IPS-18a (cell line): Measurements from ENCODE around the gene SGK1.
A peak's percentile ranks its signal among the peaks of the same experiment; 100 is the strongest.

ENCODE experiments used
- H3K27ac ChIP-seq: one replicate; pipeline ENCODE4 v1.5.1; 2013; ENCODE audit warnings: low read length
- H3K27me3 ChIP-seq: one replicate; pipeline ENCODE4 v1.6.1; 2013; ENCODE audit warnings: mild to moderate bottlenecking, low read length; ENCODE audit not compliant: control insufficient read depth, insufficient read depth
- H3K36me3 ChIP-seq: one replicate; pipeline ENCODE4 v1.6.1; 2013; ENCODE audit warnings: low read depth, low read length; ENCODE audit not compliant: control insufficient read depth
- H3K4me1 ChIP-seq: one replicate; pipeline ENCODE4 v1.6.1; 2013; ENCODE audit warnings: low read depth, low read length; ENCODE audit not compliant: control insufficient read depth
- H3K4me3 ChIP-seq: one replicate; pipeline ENCODE4 v1.5.1; 2013; ENCODE audit warnings: low read length
- H3K9ac ChIP-seq: one replicate; pipeline ENCODE4 v1.6.1; 2013; ENCODE audit warnings: mild to moderate bottlenecking, low read length, moderate library complexity
- H3K9me3 ChIP-seq: one replicate; pipeline ENCODE4 v1.6.1; 2013; ENCODE audit warnings: low read depth, low read length; ENCODE audit not compliant: control insufficient read depth

The SGK1 gene

DNA sequence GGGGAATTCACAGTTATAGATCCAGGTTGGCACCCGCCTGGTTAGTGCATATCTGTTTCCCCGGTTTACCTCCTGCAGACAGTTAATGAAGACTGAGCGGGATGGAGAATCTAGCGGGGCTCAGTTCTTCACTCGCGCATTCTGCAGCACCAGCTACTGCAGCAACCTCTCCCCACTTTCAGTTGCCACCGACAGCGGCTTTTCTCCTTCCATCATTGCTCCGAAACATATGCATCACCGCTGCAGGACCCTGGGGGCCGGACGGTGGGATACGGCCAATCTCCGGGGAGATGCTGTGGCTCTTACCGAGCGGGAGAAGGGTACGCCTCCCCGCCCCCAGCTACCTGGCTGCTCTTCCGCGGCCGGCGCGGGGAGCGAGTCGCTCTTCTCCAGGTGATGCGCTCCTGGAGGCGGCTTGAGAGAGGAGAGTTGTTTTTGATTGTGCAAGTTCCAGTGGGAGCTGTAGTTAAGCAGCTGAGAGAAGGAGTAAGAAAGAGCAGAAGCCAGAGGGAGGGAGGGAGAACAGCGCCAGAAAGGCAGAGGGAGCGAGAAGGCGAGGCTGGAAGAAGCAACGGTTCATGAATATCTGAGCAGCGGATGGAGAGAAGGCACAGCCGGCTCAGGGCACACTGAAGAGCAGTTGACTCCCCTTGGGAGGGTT is at the start of gene SGK1:
SGK1 (minus strand) TSS at position 642 of the 661 bp plus-strand sequence. CDS start 652 bp downstream, outside the sequence.
- Histone ChIP-seq H3K27ac (no peak within 1 kb of the TSS), H3K9ac (peak within 1 kb of the TSS; percentile 38)

GRCh38 chr6:134363323-134364039 is 45.6 kb upstream of the SGK1 start:
- H3K27me3 ChIP-seq: no peaks in the 10 kb centered on the region
- H3K4me3 ChIP-seq: no peak overlapping the region
- H3K9ac ChIP-seq: no peak overlapping the region
- H3K4me1 ChIP-seq: no peaks in the 10 kb centered on the region
- H3K9me3 ChIP-seq: no peaks in the 10 kb centered on the region
- no peaks in the 10 kb centered on the region for H3K36me3 ChIP-seq
- H3K27ac ChIP-seq: no peak overlapping the region

More for the DNA sequence above, at the start of gene SGK1:
- no peaks in the 10 kb centered on the region for H3K36me3 ChIP-seq
- no peaks in the 10 kb centered on the region for H3K9me3 ChIP-seq
- H3K4me1 ChIP-seq: peaks cover 25% of the 10 kb centered on the region
- H3K27me3 ChIP-seq: peaks cover 22% of the 10 kb centered on the region
- H3K4me3 ChIP-seq: peak within 1 kb of the TSS; percentile 79

DNA sequence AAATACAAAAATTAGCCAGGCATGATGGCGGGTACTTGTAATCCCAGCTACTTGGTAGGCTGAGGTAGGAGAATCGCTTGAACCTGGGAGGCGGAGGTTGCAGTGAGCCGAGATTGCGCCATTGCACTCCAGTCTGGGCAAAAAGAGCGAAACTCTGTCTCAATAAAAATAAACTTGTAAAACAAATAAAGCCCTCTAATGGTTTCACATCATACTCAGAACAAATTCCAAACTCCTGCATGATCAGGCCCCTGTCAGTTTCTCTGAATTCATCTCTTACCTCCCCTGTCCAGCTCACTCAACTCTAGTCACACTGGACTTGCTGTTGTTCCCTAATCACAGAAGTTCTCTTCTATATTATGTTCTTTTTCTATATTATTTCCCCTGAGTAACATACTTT is 43.1 kb upstream of the SGK1 start:
- Histone ChIP-seq H3K4me1 (no peaks in the 10 kb centered on the region), H3K9ac (no peak overlapping the region), H3K27ac (no peak overlapping the region), H3K36me3 (no peaks in the 10 kb centered on the region), H3K4me3 (no peak overlapping the region), H3K27me3 (no peaks in the 10 kb centered on the region), H3K9me3 (no peaks in the 10 kb centered on the region)

GRCh38 chr6:134359302-134359701 is 41.4 kb upstream of the SGK1 start:
- Histone ChIP-seq H3K9ac (no peak overlapping the region), H3K4me3 (no peak overlapping the region)

GRCh38 chr6:134358320-134358719 is 40.4 kb upstream of the SGK1 start:
- no peaks in the 10 kb centered on the region for H3K27me3 ChIP-seq
- H3K9me3 ChIP-seq: no peaks in the 10 kb centered on the region
- H3K4me3 ChIP-seq: no peak overlapping the region
- H3K36me3 ChIP-seq: no peaks in the 10 kb centered on the region
- H3K4me1 ChIP-seq: no peaks in the 10 kb centered on the region
- H3K27ac ChIP-seq: no peak overlapping the region
- no peak overlapping the region for H3K9ac ChIP-seq

More at GRCh38 chr6:134359302-134359701, 41.4 kb upstream of the SGK1 start:
- H3K9me3 ChIP-seq: no peaks in the 10 kb centered on the region
- H3K4me1 ChIP-seq: no peaks in the 10 kb centered on the region
- H3K27me3 ChIP-seq: no peaks in the 10 kb centered on the region
- no peaks in the 10 kb centered on the region for H3K36me3 ChIP-seq
- H3K27ac ChIP-seq: no peak overlapping the region

- Histone ChIP-seq H3K27ac (no peak overlapping the region), H3K4me1 (peaks cover 11% of the 10 kb centered on the region), H3K27me3 (no peaks in the 10 kb centered on the region), H3K9ac (no peak overlapping the region), H3K36me3 (no peaks in the 10 kb centered on the region), H3K9me3 (no peaks in the 10 kb centered on the region), H3K4me3 (no peak overlapping the region)
These were observed 39.1 kb upstream of the SGK1 start for GRCh38 chr6:134357022-134357487.

DNA sequence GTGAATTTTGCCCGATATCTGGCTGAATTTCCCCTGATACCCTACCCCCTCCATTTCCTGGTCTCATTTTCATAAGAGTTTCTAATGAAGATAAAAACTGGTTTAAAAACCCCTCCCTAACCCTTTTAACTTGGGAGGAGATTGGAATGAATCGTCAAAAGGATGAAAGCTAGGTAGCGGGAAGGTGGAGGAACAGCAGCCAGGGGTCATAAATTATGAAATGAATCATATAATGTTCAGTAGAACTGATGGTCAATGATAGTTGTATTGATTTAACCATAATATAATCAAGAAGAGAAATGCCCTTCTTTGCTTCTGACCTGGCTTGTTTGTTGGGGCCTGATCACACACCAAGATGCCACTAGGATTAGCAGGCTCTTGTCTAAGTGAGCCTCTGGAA is 38.5 kb upstream of the SGK1 start:
- no peak overlapping the region for H3K4me3 ChIP-seq
- no peaks in the 10 kb centered on the region for H3K27me3 ChIP-seq
- no peaks in the 10 kb centered on the region for H3K36me3 ChIP-seq
- no peak overlapping the region for H3K27ac ChIP-seq
- H3K4me1 ChIP-seq: peaks cover 14% of the 10 kb centered on the region
- H3K9me3 ChIP-seq: no peaks in the 10 kb centered on the region
- no peak overlapping the region for H3K9ac ChIP-seq

DNA sequence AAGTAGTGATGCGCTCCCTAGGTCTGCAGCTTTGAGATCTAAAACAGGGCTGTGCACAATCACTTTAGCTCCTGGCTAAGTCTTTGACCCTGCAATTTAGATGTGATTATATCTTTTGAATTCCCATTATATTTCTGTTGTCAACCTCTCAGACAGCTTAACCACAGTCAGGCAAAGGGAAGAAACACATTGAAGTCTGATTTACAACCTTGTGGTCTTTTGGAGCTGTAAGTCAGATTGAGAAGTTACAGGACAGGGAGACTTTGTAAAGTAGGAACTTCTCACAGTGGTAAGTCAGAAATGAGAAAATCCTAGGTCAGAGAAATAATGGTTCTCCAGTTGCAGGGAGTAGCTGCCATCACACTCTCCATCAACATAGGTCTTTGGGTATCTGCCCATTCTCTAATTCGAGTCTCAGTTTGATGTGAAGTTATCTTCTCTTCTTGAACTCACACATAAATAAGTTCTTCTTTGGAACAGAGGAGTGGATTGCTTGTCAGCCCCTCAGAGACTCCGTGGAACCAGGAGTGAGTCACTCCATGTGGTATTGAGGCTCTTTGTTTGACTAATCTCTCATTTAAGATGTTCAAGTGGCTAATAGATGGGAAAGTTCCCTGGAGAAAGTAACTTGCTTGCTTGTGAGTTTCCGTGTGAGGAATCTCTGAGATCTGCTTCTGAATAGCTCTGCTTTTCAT is 35.0 kb upstream of the SGK1 start:
- no peak overlapping the region for H3K27ac ChIP-seq
- H3K9me3 ChIP-seq: no peaks in the 10 kb centered on the region
- peaks cover 14% of the 10 kb centered on the region for H3K4me1 ChIP-seq
- H3K27me3 ChIP-seq: no peaks in the 10 kb centered on the region
- H3K36me3 ChIP-seq: no peaks in the 10 kb centered on the region
- H3K4me3 ChIP-seq: no peak overlapping the region
- no peak overlapping the region for H3K9ac ChIP-seq

DNA sequence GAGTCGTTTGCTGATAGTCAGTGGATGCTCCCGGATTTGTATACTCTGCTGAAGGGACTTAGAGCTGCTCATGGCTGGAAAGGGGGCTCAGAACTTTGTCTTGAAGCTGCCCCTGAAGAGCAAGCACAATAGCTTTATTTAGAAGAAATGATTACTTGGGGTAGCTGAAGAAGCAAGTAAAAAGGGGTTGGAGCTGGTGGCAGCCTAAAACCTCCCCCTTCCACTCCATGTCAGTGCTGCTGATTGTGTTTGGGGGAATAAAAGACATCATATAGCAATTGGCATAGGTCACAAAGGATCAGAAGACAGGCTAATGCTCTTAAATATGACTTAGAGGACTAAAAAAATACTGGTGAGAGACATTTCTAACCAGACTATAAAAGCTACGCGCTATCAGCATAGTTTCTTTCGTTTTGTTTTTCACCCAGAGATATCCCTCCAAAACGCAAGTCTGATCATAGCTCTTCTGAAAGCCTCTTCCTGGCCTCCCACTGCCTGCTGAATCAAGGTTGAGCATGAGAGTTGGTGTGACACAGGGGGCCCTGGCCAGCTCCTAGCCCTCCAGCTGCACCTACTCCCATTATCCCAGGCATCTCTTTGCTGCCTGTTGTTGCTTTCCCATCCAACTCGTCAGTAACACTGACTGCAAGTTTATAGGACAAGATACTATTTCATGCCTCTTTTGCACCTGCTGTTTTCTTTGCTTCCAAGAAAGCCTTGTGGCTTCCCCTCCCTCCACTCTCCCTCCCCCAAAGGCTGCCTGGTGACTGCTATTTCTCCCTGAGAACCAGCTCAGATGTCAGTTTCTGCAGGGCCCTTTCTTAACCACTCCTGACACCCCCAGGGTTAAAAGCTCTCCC is 33.9 kb upstream of the SGK1 start:
- Histone ChIP-seq H3K9me3 (no peaks in the 10 kb centered on the region), H3K4me1 (peaks cover 14% of the 10 kb centered on the region), H3K4me3 (no peak overlapping the region), H3K36me3 (no peaks in the 10 kb centered on the region), H3K27me3 (no peaks in the 10 kb centered on the region), H3K27ac (no peak overlapping the region), H3K9ac (no peak overlapping the region)

DNA sequence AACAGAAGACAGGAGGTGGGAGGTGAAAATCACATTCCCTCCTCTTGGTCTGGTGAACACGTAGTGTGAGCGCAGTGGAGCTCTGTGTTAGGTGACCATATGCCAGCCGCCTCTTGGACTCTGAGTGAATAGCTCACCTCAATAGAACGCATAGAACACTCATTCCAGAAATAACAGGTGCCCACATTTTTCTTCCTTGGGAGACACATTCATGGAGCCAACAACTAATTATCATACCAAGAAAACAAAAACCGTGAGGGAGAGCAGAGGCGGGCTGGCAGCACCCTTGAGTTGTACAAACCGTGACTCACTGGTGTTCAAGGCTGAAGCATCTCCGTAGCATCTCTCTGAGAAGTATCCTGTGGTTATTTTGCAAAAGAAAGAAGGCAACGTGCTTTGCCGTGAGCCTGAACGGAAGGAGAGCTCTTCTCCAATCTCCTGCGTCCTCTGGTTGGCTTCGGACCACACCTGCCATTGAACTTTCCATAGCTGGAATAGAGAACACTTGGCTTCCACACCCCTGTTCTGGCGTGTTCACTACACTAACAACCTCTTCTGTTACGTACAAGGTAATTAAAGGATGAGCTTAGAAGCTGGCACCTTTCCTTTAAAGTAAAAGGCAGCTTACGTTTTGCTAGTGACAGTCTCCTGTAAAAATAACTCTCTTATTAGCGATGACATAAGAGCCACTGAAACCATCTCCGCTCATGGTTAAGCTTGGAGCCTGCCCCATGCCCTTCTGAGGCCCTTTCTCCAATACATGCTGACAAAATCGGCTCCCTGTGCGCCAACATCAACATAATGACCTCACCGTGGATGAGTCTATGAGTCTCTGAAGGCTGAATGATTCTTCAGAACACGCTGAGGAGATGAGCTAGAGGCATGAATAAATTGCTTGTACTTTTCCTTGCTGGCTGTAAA is 30.2 kb upstream of the SGK1 start:
- H3K27ac ChIP-seq: no peak overlapping the region
- no peaks in the 10 kb centered on the region for H3K36me3 ChIP-seq
- H3K9me3 ChIP-seq: no peaks in the 10 kb centered on the region
- H3K4me3 ChIP-seq: no peak overlapping the region
- no peaks in the 10 kb centered on the region for H3K27me3 ChIP-seq
- no peak overlapping the region for H3K9ac ChIP-seq
- H3K4me1 ChIP-seq: peaks cover 13% of the 10 kb centered on the region
